ENCODE data around the gene SEMA5B. TPM values are rescaled to one million over a fixed set of nuclear protein-coding genes. Genes with fewer than 3 reads are reported as not detected.

SEMA5B gene
- total RNA-seq, 4 donors from 2014 or later, result 0.16 to 1.2 (median 0.70) TPM

- TF ChIP-seq CTCF (IDR thresholded peaks at IDR 0.05), result no peak
- DNase-seq (ENCODE audit: low spot score), result no peak
- ATAC-seq (ENCODE audit: low FRiP score), result no peak
These were observed 103.5 kb downstream of the SEMA5B start for GRCh38 chr3:122924056-122924455.

GRCh38 chr3:122923611-122924010, 104.0 kb downstream of the SEMA5B start:
- no peak for DNase-seq (ENCODE audit: low spot score)
- ATAC-seq (ENCODE audit: low FRiP score), result no peak

GRCh38 chr3:122921791-122922651, 105.5 kb downstream of the SEMA5B start:
- ATAC-seq (ENCODE audit: low FRiP score) (no peak), DNase-seq (ENCODE audit: low spot score) (no peak)
- TF ChIP-seq CTCF (IDR thresholded peaks at IDR 0.05), result no peak

More at GRCh38 chr3:122923611-122924010, 104.0 kb downstream of the SEMA5B start:
- no peak for TF ChIP-seq CTCF (IDR thresholded peaks at IDR 0.05)

GRCh38 chr3:122920986-122921385, 106.6 kb downstream of the SEMA5B start:
- DNase-seq (ENCODE audit: low spot score) (no peak), ATAC-seq (ENCODE audit: low FRiP score) (no peak)
- TF ChIP-seq CTCF (IDR thresholded peaks at IDR 0.05), result no peak

- DNase-seq (ENCODE audit: low spot score) (no peak), ATAC-seq (ENCODE audit: low FRiP score) (no peak)
- TF ChIP-seq CTCF (IDR thresholded peaks at IDR 0.05), result no peak
These were observed 108.3 kb downstream of the SEMA5B start for GRCh38 chr3:122919291-122919610.

- TF ChIP-seq CTCF (IDR thresholded peaks at IDR 0.05), result no peak
- no peak for DNase-seq (ENCODE audit: low spot score)
- ATAC-seq (ENCODE audit: low FRiP score), result no peak
These were observed 108.8 kb downstream of the SEMA5B start for GRCh38 chr3:122918576-122919290.

All from omental fat pad (tissue), 4 donors.